Dermis microvascular lymphatic vessel endothelial cell (primary cell): Measurements from ENCODE around the gene ME2. TPM values are rescaled to one million over a fixed set of nuclear protein-coding genes. Genes with fewer than 3 reads are reported as not detected.
"Not testable (repeated sequence)": the region's sequence is repeated elsewhere in the genome, so short reads cannot be mapped to it uniquely, and the experiment has no call there.

Experiments
- DNase-seq, 2 donors: peaks; one replicate each; pipeline versions ENCODE4 v3.0.0 to v3.0.0-alpha.2; 2010; ENCODE audit warnings: low read depth in 2 of 2
- total RNA-seq: library from RNA; depleted of rRNA; stranded (reverse); fragments of >200 nt; gene quantifications from 2 replicates; pipeline ENCODE4 v1.2.1, GENCODE V29; 2014

ME2 gene
- 26.3 and 33.1 TPM in 2 replicates for total RNA-seq

- DNase-seq = peak; percentile 57 to 90
These were observed at the start of gene ME2 for GRCh38 chr18:50878345-50879301. ME2 (plus strand) TSS chr18:50879118; CDS start chr18:50895821, 16,703 bp downstream.

DNA sequence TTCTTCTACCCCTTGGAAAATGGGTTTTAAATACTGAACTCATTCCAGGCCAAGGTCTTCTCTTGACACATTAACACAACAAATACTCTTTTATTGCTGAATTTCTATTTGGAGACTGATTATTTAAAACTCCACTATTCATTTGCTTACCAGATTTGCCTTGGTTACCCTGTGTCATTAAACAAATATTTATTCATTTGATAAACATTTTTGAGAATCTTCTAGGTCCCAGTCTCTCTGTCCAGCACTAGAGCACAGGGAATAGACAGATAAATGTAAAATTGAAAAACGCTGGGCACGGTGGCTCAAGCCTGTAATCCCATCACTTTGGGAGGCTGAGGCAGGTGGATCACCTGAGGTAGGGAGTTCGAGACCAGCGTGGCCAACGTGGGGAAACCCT lies 49.3 kb upstream of the ME2 start:
- DNase-seq = no peak

- no peak for DNase-seq
These were observed 48.4 kb upstream of the ME2 start for GRCh38 chr18:50830544-50830943.

DNA sequence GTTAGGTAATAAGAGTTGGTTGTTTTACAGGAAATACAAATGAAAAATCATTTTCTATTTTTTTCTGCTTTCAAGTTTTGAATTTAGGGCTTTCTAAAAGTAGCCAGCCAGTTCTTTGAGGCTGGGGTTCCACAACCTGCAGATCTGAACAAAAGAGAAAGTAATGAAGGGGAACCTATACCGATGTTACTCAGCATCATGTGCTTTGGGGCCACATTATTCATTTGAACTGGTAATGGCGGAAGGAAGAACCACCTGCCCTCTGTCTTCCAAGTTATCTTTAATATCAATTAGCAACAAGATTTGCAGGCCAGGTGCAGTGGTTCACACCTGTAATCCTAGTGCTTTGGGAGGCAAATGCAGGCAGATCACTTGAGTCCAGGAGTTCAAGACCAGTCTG lies 46.2 kb upstream of the ME2 start:
- no peak for DNase-seq

GRCh38 chr18:50833496-50833895 lies 45.4 kb upstream of the ME2 start:
- not testable (repeated sequence) for DNase-seq

DNA sequence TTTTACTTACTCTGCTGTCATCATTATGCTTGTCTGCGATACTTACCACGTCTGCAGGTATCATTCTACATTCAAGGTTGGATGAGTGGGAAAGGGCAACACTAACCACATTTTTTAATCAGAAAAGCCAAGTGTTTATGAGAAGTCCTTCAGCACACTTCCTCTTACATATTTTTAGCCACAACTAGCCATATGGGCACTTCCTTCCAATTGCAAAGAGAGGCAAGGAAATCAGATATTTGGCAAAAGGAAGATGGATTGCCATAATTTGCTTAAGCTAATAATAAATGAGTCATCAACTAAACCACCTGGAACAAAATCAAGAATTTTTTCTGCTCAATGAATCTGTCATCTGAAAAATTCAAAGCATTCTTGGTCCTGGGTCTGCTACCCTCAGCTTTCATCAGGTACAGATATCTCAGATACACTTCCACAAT lies 42.4 kb upstream of the ME2 start:
- DNase-seq = peak; percentile 56 to 84

DNA sequence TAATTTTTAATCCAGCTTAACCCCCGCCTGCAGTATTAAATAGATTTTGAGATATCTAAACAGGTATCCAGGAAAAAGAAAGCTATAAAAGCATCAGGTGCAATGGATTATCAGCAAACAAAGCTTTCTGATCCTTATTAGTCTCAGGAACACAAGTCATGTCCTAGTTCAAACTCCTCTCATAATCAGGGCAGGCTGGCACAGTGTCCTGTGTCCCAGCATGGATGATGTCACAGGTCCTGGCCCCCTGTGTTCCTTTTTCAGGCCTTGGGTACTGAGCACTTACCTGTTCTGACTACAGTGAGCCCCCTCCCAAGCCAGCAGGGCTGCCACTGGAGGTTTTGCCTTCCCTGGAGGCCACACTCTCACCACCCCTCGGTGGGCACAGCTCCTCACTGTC lies 39.6 kb upstream of the ME2 start:
- DNase-seq = no peak

DNA sequence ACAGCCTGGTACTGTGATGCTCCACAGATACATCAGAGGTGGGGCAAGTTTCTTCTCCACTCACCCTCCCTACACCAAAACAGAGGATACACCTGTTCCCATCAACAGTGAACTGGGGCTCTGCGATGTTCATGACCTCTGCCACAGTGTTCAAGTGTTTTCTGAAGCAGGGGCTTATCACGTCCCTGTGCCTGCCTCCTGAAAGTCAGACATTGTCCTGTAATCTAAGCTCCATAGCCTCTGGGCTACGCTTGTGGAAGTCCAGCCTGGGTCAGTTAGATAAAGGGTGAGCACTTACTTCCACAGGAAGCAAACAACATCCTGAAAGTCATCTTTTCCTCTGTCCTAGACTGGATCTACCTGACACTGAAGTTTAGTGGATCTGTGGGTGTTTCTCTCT lies 38.9 kb upstream of the ME2 start:
- DNase-seq = peak; percentile 44 to 74

- DNase-seq = no peak
These were observed 36.1 kb upstream of the ME2 start for GRCh38 chr18:50842846-50843245.

- DNase-seq = no peak
These were observed 34.4 kb upstream of the ME2 start for GRCh38 chr18:50844554-50844953.

DNA sequence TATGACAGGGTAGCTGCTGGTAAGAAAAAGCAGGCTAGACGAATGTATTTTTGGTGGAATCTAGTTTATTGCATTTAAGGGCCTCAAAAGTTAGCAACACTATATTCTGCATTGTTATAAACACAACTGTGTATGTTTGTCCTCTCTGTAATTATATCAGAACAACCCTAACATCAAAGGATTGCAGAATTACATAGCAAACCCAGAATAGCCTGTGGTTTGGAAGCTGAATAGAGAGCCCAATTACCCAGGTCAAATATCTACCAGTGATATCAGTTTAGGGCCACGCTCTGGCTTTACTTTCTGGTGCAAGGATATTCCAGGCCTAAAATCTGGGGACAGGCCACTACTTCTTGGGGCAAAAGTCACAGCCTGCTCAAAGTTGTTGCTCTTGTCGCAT lies 34.0 kb upstream of the ME2 start:
- DNase-seq = no peak

DNA sequence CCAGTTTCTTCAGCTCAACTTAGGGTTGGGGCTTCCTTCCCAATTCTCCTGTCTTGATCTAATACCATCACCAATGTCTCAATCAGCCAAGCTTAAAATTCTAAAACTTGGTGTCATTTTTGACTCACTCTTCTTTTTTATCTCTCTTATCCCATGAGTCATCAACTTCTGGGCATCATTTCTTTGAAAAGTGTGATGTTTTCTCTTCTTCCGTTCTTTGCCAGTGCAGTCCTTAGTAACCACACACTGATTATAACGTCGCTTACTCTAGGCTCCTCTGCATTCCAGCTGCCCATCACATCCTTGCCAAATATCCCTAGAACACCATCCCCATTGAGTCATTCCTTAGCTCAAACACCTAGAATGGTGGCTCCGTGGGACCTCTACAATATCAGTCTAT lies 31.7 kb upstream of the ME2 start:
- no peak for DNase-seq

- DNase-seq = no peak
These were observed 30.8 kb upstream of the ME2 start for GRCh38 chr18:50848061-50848551.

DNA sequence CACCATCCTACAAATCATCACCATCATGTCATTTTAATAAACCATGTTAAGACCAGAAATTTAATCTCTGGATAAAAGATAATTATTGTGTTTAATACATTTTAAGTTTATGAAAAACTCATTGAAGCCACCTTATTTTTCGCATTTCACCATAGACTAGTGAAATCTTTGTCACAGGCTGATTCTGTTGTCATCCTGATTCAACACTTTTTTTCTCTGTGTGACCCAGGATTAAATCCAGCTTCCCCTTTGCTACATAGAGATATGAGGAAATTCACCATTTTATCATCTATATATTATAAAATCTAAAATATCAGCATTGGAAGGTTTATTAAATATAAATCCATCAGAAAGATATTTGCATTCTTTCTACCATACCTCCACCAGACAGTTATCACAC lies 29.9 kb upstream of the ME2 start:
- DNase-seq = no peak

DNA sequence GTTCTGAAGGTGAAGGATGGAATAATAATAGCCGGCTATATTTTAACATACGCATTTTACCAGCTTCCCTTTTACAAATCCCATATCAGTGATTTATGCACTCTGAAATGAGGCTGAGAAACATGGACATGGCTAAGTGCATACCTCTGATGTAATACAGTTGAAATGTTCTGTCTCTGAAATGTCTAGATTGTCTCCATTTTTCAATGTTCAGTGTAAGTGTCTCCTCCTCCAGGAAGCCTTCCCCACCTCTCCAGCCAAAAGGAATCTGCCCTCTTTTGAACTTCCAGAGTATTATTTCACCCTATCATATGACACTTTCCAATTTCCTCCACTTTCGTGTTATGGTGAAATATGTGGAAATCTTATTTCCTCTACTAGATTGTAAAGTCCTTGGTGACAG lies 29.5 kb upstream of the ME2 start:
- no peak for DNase-seq

DNA sequence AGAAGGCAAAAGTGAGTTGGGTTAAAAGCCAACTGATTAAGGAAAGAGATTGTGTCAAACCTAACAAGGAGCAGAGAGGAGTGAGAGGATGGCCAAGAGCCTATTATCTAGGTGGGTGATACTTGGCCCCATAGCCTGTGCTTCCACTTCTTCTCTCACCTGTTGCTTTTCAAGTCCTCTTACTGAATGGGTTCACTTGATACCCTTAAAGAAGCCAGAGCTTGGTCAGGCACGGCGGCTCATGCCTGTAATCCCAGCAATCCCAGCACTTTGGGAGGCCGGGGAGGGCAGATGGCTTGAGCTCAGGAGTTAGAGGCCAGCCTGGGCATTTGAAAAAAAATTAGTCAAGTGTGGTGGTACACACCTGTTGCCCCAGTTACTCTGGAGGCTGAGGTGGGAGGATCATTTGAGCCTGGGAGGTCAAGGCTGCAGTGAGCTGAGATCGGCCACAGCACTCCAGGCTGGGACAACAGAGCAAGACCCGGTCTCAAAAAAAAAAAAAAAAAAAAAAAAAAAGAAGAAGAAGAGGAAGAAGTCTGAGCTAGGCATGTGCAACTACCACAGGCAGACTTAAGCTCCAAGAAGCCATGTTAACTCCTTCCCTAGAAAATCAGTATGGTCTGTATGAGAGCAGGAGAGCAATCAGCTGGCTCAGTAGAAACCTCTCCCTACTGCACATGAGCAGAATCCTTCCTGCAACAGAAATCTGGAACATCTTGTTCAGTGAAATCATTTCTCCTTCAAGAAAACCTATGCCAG lies 28.4 kb upstream of the ME2 start:
- no peak for DNase-seq

DNA sequence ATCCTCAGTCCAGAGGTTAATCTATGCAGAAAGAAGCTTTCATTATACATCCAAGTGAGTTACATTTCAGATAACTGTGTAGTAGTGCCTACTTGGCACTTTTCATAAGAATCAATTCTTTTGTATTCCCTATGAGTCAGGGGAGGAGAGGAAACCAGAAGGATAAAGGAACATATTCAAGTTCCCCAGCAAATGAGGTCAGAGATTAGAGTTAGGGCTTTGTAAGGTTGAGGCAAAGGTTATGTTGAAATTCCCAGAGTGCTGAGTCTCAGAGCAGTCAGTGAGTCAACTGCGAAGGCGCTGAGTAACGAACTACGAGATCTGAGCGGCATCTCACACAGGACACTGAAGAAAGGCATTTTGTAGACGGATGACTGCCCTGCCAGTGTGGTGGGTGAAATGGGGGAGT lies 25.1 kb upstream of the ME2 start:
- no peak for DNase-seq

DNA sequence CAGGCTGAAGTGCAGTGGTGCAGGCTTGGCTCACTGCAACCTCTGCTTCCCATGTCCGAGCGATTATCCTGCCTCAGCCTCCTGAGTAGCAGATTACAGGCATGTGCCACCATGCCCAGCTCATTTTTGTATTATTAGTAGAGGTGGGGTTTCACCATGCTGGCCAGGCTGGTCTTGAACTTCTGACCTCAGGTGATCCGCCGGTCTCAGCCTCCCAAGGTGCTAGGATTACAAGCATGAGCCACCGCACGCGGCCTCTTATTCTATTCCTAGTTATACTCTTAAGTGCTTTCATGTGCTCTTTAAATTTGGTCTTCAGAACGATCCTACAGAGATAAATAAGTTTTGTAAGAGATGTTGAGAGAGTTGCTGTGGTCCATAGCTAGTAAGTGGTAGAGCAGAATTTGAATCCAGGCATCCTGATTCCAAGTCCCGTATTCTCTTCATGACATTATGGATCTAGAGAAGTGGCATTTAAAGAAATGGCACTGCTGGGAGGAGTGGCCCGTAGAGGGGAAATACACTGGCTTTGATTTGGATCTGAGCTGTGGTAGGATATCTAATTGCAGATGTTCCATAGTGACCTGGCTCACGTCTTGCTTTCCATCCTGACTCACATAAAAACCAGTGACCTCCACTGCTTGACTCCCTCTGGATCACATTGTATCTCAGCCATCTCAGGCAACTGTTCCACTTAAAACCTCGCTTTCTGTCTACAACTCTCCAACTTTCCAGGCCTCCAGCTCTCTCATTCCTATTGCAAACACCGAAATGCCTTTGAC lies 22.8 kb upstream of the ME2 start:
- DNase-seq = no peak

- not testable (repeated sequence) for DNase-seq
These were observed 21.8 kb upstream of the ME2 start for GRCh38 chr18:50857166-50857565.

- DNase-seq = no peak
These were observed 21.2 kb upstream of the ME2 start for GRCh38 chr18:50857694-50858093.

GRCh38 chr18:50859793-50860555 lies 18.9 kb upstream of the ME2 start:
- no peak for DNase-seq
